Tibial nerve (tissue), 4 donors: Measurements from ENCODE around the gene CAMK2D.

ENCODE experiments used
- EP300 ChIP-seq, 2 donors: sonication (generic); formaldehyde crosslinking; IDR thresholded peaks; one replicate each; pipeline ENCODE4 v1.6.1; 2017; ENCODE audit warnings: antibody characterized with exemption in 2 of 2, mild to moderate bottlenecking in 1 of 2
- TF ChIP-seq, protein P1 (sequence below), 5 experiments: fragments of 200-600 bp in 3 of 5; fragments of 450-650 bp in 2 of 5; sonication (generic) in 3 of 5; IDR thresholded peaks; one replicate each; pipeline ENCODE4 v1.5.1; 2016 to 2019; ENCODE audit warnings: antibody characterized with exemption in 5 of 5, mild to moderate bottlenecking in 3 of 5, moderate library complexity in 2 of 5

DNA sequence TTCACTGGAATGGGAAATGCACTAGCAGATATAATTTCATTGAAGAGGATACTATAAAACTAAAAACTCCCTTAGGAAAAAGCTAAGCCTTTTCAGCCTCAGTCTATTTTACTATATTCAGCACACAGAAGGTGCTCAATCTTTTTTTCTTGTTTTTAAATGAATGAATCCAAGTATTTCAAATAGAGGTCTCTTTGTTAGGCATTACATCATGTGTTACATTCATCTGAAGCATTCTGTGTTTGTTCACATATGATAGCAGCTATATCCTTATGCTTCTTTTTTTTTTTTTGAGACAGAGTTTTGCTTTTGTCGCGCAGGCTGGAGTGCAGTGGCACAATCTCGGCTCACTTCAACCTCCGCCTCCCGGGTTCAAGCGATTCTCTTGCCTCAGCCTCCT is 278.4 kb downstream of the CAMK2D start:
- TF ChIP-seq, protein P1, sequence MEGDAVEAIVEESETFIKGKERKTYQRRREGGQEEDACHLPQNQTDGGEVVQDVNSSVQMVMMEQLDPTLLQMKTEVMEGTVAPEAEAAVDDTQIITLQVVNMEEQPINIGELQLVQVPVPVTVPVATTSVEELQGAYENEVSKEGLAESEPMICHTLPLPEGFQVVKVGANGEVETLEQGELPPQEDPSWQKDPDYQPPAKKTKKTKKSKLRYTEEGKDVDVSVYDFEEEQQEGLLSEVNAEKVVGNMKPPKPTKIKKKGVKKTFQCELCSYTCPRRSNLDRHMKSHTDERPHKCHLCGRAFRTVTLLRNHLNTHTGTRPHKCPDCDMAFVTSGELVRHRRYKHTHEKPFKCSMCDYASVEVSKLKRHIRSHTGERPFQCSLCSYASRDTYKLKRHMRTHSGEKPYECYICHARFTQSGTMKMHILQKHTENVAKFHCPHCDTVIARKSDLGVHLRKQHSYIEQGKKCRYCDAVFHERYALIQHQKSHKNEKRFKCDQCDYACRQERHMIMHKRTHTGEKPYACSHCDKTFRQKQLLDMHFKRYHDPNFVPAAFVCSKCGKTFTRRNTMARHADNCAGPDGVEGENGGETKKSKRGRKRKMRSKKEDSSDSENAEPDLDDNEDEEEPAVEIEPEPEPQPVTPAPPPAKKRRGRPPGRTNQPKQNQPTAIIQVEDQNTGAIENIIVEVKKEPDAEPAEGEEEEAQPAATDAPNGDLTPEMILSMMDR (IDR thresholded peaks at IDR 0.05): no peak
- TF ChIP-seq EP300 (IDR thresholded peaks at IDR 0.05): no peak
